Hepatocyte (in vitro differentiated cells): Measurements from ENCODE around the gene LRRK1. TPM values are rescaled to one million over a fixed set of nuclear protein-coding genes. Genes with fewer than 3 reads are reported as not detected.

Experiments
- DNase-seq: peaks from one replicate; pipeline ENCODE4 v3.0.0-alpha.2; 2016; ENCODE audit warnings: low spot score
- H2AFZ ChIP-seq: fragments of 200-600 bp; sonication (generic); 2 replicates; pipeline ENCODE4 v1.6.0; 2016; ENCODE audit warnings: antibody characterized with exemption, mild to moderate bottlenecking
- H3K27ac ChIP-seq: fragments of 200-600 bp; sonication (generic); 2 replicates; pipeline ENCODE4 v1.5.1; 2016; ENCODE audit warnings: mild to moderate bottlenecking
- H3K27me3 ChIP-seq: fragments of 200-600 bp; sonication (generic); 2 replicates; pipeline ENCODE4 v1.6.1; 2016
- H3K36me3 ChIP-seq: fragments of 200-600 bp; sonication (generic); replicated peaks from 2 replicates; pipeline ENCODE4 v1.5.1; 2016; ENCODE audit warnings: low read depth; ENCODE audit not compliant: insufficient read depth
- H3K4me1 ChIP-seq: fragments of 200-600 bp; sonication (generic); 2 replicates; pipeline ENCODE4 v1.5.1; 2016; ENCODE audit warnings: mild to moderate bottlenecking, moderate library complexity; ENCODE audit not compliant: insufficient read depth
- H3K4me2 ChIP-seq: fragments of 200-600 bp; sonication (generic); 2 replicates; pipeline ENCODE4 v1.6.0; 2016
- H3K4me3 ChIP-seq: fragments of 200-600 bp; sonication (generic); 2 replicates; pipeline ENCODE4 v1.5.1; 2016; ENCODE audit warnings: mild to moderate bottlenecking
- H3K79me2 ChIP-seq: fragments of 200-600 bp; sonication (generic); 2 replicates; pipeline ENCODE4 v1.6.0; 2017; ENCODE audit warnings: mild to moderate bottlenecking
- H3K9me2 ChIP-seq: fragments of 200-600 bp; sonication (generic); replicated peaks from 2 replicates; pipeline ENCODE4 v1.6.0; 2017; ENCODE audit warnings: mild to moderate bottlenecking; ENCODE audit not compliant: insufficient read depth
- H3K9me3 ChIP-seq: fragments of 200-600 bp; sonication (generic); 2 replicates; pipeline ENCODE4 v1.5.1; 2016; ENCODE audit warnings: low read depth, mild to moderate bottlenecking
- H4K20me1 ChIP-seq: fragments of 200-600 bp; sonication (generic); 2 replicates; pipeline ENCODE4 v1.6.0; 2016; ENCODE audit warnings: mild to moderate bottlenecking; ENCODE audit not compliant: insufficient read depth, poor library complexity, severe bottlenecking
- CTCF ChIP-seq: fragments of 200-600 bp; sonication (generic); IDR thresholded peaks from 2 replicates; pipeline ENCODE4 v1.5.1; 2016; ENCODE audit warnings: antibody characterized with exemption, mild to moderate bottlenecking; ENCODE audit not compliant: poor library complexity
- EZH2 ChIP-seq: fragments of 200-600 bp; sonication (generic); IDR thresholded peaks from 2 replicates; pipeline ENCODE4 v1.6.1; 2016; ENCODE audit warnings: antibody characterized with exemption, mild to moderate bottlenecking, borderline replicate concordance
- EZH2phosphoT487 ChIP-seq: fragments of 200-600 bp; sonication (generic); IDR thresholded peaks from one replicate; pipeline ENCODE4 v1.6.1; 2018; ENCODE audit warnings: antibody characterized with exemption, mild to moderate bottlenecking, low read depth, moderate library complexity; ENCODE audit not compliant: unreplicated experiment, severe bottlenecking
- WGBS: methylation state at CpG from one replicate; pipeline ENCODE4 v1.1.6; 2016; ENCODE audit warnings: low lambda C conversion rate; ENCODE audit errors: missing lambda C conversion rate; 5-methylcytosine and 5-hydroxymethylcytosine counted together
- polyA plus RNA-seq: library from polyadenylated mRNA; unstranded; fragments of >200 nt; fragmentation: Nextera tagmentation; extraction: Ambion mirVana; gene quantifications from 2 replicates; pipeline ENCODE4 v1.2.1, GENCODE V29; 2016
- total RNA-seq: library from RNA; depleted of rRNA; stranded (reverse); fragments of >200 nt; gene quantifications from 2 replicates; pipeline ENCODE4 v1.2.3, GENCODE V29; 2014

LRRK1 gene
- total and polyA plus RNA-seq, 2 experiments from 2014 or later: 2.1 TPM

- H4K20me1 ChIP-seq: no peaks in the 10 kb centered on the region
- H3K4me2 ChIP-seq: peak overlapping the region; percentile 90
- H3K79me2 ChIP-seq: no peaks in the 10 kb centered on the region
- peaks cover 77% of the 10 kb centered on the region for H3K27me3 ChIP-seq
- H3K9me2 ChIP-seq: no peaks in the 10 kb centered on the region
- H3K9me3 ChIP-seq: no peaks in the 10 kb centered on the region
- no peak for DNase-seq
- TF ChIP-seq EZH2phosphoT487 (no peak), CTCF (no peak), EZH2 (no peak)
- H3K27ac ChIP-seq: no peak overlapping the region
- H3K4me1 ChIP-seq: peaks cover 3% of the 10 kb centered on the region
- peak overlapping the region; percentile 20 for H3K4me3 ChIP-seq
- no peaks in the 10 kb centered on the region for H3K36me3 ChIP-seq
- peak overlapping the region; percentile 58 for H2AFZ ChIP-seq
- WGBS: 53% methylated on average over 10 of the region's 10 CpGs
Measured at GRCh38 chr15:100880897-100881242, 38.3 kb upstream of the LRRK1 start.

DNA sequence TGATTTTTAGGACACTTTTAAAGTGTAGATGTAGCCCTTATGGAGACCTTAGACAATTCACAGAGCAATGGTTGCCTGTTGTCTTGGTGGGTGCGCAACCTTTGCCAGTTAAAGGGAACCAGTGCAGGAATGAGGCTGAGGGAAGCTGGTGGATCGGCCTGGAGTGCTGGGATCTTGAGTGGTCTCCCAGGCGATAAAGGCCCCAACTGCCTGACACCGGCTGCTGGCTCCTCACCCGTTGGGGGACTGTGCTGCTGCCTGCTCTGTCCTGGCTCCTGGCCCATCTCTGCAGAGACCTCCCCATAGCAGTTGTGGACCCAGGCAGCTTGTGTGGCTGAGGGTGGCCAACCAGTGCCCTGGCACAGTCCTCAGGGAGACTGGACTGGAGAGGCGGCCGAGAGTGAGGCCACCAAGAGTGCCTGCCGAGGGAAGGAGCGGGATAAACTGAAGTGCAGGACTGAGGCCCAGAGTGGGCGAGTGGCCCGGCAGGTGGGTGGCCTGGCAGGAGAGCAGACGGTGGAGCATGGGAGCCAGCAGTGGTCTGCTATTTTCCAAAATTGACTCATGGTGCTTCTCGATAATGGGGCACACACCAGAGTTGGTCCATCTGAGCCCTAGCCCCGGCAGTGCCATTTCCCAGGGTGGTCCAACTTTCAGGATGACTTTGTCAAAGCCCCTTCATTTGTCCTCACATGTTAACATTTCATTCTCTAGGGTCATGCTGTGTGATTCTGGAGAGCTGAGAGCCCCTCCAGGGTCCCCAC is 37.4 kb upstream of the LRRK1 start:
- H3K4me3 ChIP-seq: no peak overlapping the region

GRCh38 chr15:100885116-100885515 is 34.0 kb upstream of the LRRK1 start:
- 77% methylated on average over 8 of the region's 8 CpGs for WGBS
- H3K27ac ChIP-seq: no peak overlapping the region
- DNase-seq: no peak
- no peak overlapping the region for H2AFZ ChIP-seq
- H3K4me3 ChIP-seq: no peak overlapping the region
- no peaks in the 10 kb centered on the region for H3K9me3 ChIP-seq
- no peaks in the 10 kb centered on the region for H3K36me3 ChIP-seq
- H3K27me3 ChIP-seq: peaks cover 54% of the 10 kb centered on the region
- no peak for TF ChIP-seq EZH2phosphoT487
- no peak for TF ChIP-seq EZH2
- no peak for TF ChIP-seq CTCF
- no peaks in the 10 kb centered on the region for H4K20me1 ChIP-seq
- H3K4me1 ChIP-seq: peaks cover 13% of the 10 kb centered on the region
- no peak overlapping the region for H3K4me2 ChIP-seq
- H3K79me2 ChIP-seq: no peaks in the 10 kb centered on the region
- H3K9me2 ChIP-seq: no peaks in the 10 kb centered on the region

More for the DNA sequence above, 37.4 kb upstream of the LRRK1 start:
- TF ChIP-seq EZH2phosphoT487 (no peak), CTCF (no peak), EZH2 (no peak)
- H4K20me1 ChIP-seq: no peaks in the 10 kb centered on the region
- no peak overlapping the region for H3K27ac ChIP-seq
- no peak overlapping the region for H3K4me2 ChIP-seq
- H3K9me3 ChIP-seq: no peaks in the 10 kb centered on the region
- H3K9me2 ChIP-seq: no peaks in the 10 kb centered on the region
- peaks cover 3% of the 10 kb centered on the region for H3K4me1 ChIP-seq
- no peaks in the 10 kb centered on the region for H3K36me3 ChIP-seq
- WGBS: 91% methylated on average over 12 of the region's 14 CpGs
- H3K27me3 ChIP-seq: peaks cover 76% of the 10 kb centered on the region
- no peak overlapping the region for H2AFZ ChIP-seq
- DNase-seq: no peak
- H3K79me2 ChIP-seq: no peaks in the 10 kb centered on the region
